PC-3 (cell line): ENCODE measurements around the gene RAB11FIP4. TPM values are rescaled to one million over a fixed set of nuclear protein-coding genes. Genes with fewer than 3 reads are reported as not detected.

Experiments
- ATAC-seq: fragments of 200-7000 bp; cut with Tn5 transposase; 2 replicates; pipeline ENCODE4 v1.9.1; 2020; ENCODE audit warnings: mild to moderate bottlenecking, moderate library complexity
- BruUV-seq: library from RNA; stranded (reverse); fragments of 400-500 nt; replicated peaks from 2 replicates; lab custom pipeline; 2021; lab: Mats Ljungman, UMichigan
- CTCF ChIA-PET: fragments of 300-600 bp; sonication (Branson Sonifier 250); formaldehyde crosslinking; loops from one replicate; lab custom pipeline; 2022; ENCODE audit warnings: antibody characterized with exemption; lab: Charles Lee
- POLR2A ChIA-PET: fragments of 300-600 bp; sonication (Branson Sonifier 250); formaldehyde crosslinking; loops from one replicate; lab custom pipeline; 2022; ENCODE audit warnings: antibody characterized with exemption; ENCODE audit not compliant: unreplicated experiment; lab: Charles Lee
- DNase-seq: peaks from one replicate; pipeline ENCODE4 v3.0.0-alpha.2; 2015
- H2AFZ ChIP-seq: fragments of 300-600 bp; sonication (generic); 2 replicates; pipeline ENCODE4 v1.6.0; 2016; ENCODE audit warnings: antibody characterized with exemption, low read length
- H3F3A ChIP-seq: fragments of 300-600 bp; sonication (generic); one replicate; pipeline ENCODE4 v1.6.0; 2017; ENCODE audit warnings: antibody characterized with exemption, low read length, control low read depth, mild to moderate bottlenecking; ENCODE audit not compliant: unreplicated experiment
- H3K27ac ChIP-seq: fragments of 300-600 bp; sonication (generic); 2 replicates; pipeline ENCODE4 v1.5.1; 2016; ENCODE audit warnings: mild to moderate bottlenecking, low read length
- H3K27me3 ChIP-seq: fragments of 300-600 bp; sonication (generic); 2 replicates; pipeline ENCODE4 v1.6.1; 2016; ENCODE audit warnings: low read length, mixed read lengths
- H3K36me3 ChIP-seq: fragments of 300-600 bp; sonication (generic); 2 replicates; pipeline ENCODE4 v1.6.1; 2016; ENCODE audit warnings: low read depth, mixed run types, low read length, mixed read lengths
- H3K4me1 ChIP-seq: fragments of 300-600 bp; sonication (generic); 2 replicates; pipeline ENCODE4 v1.5.1; 2016; ENCODE audit warnings: low read length; ENCODE audit not compliant: insufficient read depth
- H3K4me2 ChIP-seq: fragments of 300-600 bp; sonication (generic); 2 replicates; pipeline ENCODE4 v1.6.0; 2016; ENCODE audit warnings: low read length
- H3K4me3 ChIP-seq: fragments of 300-600 bp; sonication (generic); 2 replicates; pipeline ENCODE4 v1.5.1; 2016; ENCODE audit warnings: mild to moderate bottlenecking, low read length, mixed read lengths
- H3K79me2 ChIP-seq: fragments of 300-600 bp; sonication (generic); 2 replicates; pipeline ENCODE4 v1.6.1; 2017; ENCODE audit warnings: low read length, mixed read lengths
- H3K9ac ChIP-seq: fragments of 300-600 bp; sonication (generic); 2 replicates; pipeline ENCODE4 v1.6.0; 2016; ENCODE audit warnings: mild to moderate bottlenecking, low read length
- H3K9me2 ChIP-seq: fragments of 300-600 bp; sonication (generic); replicated peaks from 2 replicates; pipeline ENCODE4 v1.6.1; 2016; ENCODE audit warnings: mixed run types, low read length, mixed read lengths
- H3K9me3 ChIP-seq: fragments of 300-600 bp; sonication (generic); 2 replicates; pipeline ENCODE4 v1.6.1; 2016; ENCODE audit warnings: low read length, mixed read lengths
- H4K20me1 ChIP-seq: fragments of 300-600 bp; sonication (generic); 2 replicates; pipeline ENCODE4 v1.6.1; 2016; ENCODE audit warnings: low read length, mixed read lengths
- CTCF ChIP-seq: fragments of 300-600 bp; sonication (generic); conservative IDR thresholded peaks from 2 replicates; pipeline ENCODE4 v1.5.1; 2017; ENCODE audit warnings: antibody characterized with exemption, low read depth, mild to moderate bottlenecking, low read length
- EZH2 ChIP-seq: fragments of 300-600 bp; sonication (generic); IDR thresholded peaks from one replicate; pipeline ENCODE4 v1.6.1; 2017; ENCODE audit warnings: antibody characterized with exemption, mild to moderate bottlenecking, low read length; ENCODE audit not compliant: unreplicated experiment
- EZH2phosphoT487 ChIP-seq: fragments of 300-600 bp; sonication (generic); IDR thresholded peaks from 2 replicates; pipeline ENCODE4 v1.6.1; 2018; ENCODE audit warnings: mild to moderate bottlenecking, antibody characterized with exemption, low read length, borderline replicate concordance
- intact Hi-C: fragments of 100-400 bp; cut with micrococcal nuclease; formaldehyde crosslinking; loops from 2 replicates; pipeline ENCODE4 v1.9.0; 2023
- total RNA-seq: library from RNA; depleted of rRNA; stranded (reverse); fragments of >200 nt; gene quantifications from 2 replicates; pipeline ENCODE4 v1.2.3, GENCODE V29; 2014

RAB11FIP4 gene
- total RNA-seq, 1 experiment from 2014 or later = 4.2 TPM

- no peak for DNase-seq
- H3K4me2 ChIP-seq = no peak overlapping the region
- ChIA-PET CTCF (no interaction called here), POLR2A (no interaction called here)
- no peak for ATAC-seq
- no peaks in the 10 kb centered on the region for H4K20me1 ChIP-seq
- no peaks in the 10 kb centered on the region for H3F3A ChIP-seq
- no TSS peak for BruUV-seq
- H3K79me2 ChIP-seq = no peaks in the 10 kb centered on the region
- H2AFZ ChIP-seq = no peak overlapping the region
- no peaks in the 10 kb centered on the region for H3K4me1 ChIP-seq
- no peaks in the 10 kb centered on the region; the same call in 1 of the 2 replicates for H3K27me3 ChIP-seq
- intact Hi-C loops = loop anchor here (5.0 kb wide), 1 partner anchor 142 kb away; no protein-coding TSS in a partner anchor
- no peak overlapping the region for H3K27ac ChIP-seq
- TF ChIP-seq EZH2 (no peak), CTCF (no peak), EZH2phosphoT487 (no peak)
- no peaks in the 10 kb centered on the region for H3K9me2 ChIP-seq
- H3K36me3 ChIP-seq = no peaks in the 10 kb centered on the region
- no peaks in the 10 kb centered on the region for H3K9me3 ChIP-seq
- H3K9ac ChIP-seq = no peak overlapping the region
- no peak overlapping the region for H3K4me3 ChIP-seq
Measured at GRCh38 chr17:31385428-31386285, 5.8 kb upstream of the RAB11FIP4 start.

GRCh38 chr17:31386542-31387075, 4.9 kb upstream of the RAB11FIP4 start:
- Histone ChIP-seq H3K27me3 (no peaks in the 10 kb centered on the region; the same call in 1 of the 2 replicates), H3F3A (no peaks in the 10 kb centered on the region), H3K79me2 (no peaks in the 10 kb centered on the region), H4K20me1 (no peaks in the 10 kb centered on the region), H3K9me3 (no peaks in the 10 kb centered on the region), H2AFZ (no peak overlapping the region), H3K4me2 (no peak overlapping the region), H3K4me3 (no peak overlapping the region), H3K36me3 (no peaks in the 10 kb centered on the region), H3K4me1 (no peaks in the 10 kb centered on the region), H3K27ac (no peak overlapping the region), H3K9ac (no peak overlapping the region), H3K9me2 (no peaks in the 10 kb centered on the region)
- TF ChIP-seq CTCF = no peak
- TF ChIP-seq EZH2 = no peak
- no peak for TF ChIP-seq EZH2phosphoT487
- ChIA-PET POLR2A (no interaction called here), CTCF (no interaction called here)
- no TSS peak for BruUV-seq
- ATAC-seq (no peak), DNase-seq (no peak)
- intact Hi-C loops = loop anchor here (5.0 kb wide), 1 partner anchor 141 kb away; no protein-coding TSS in a partner anchor

- Histone ChIP-seq H3K9me2 (no peaks in the 10 kb centered on the region), H3K36me3 (no peaks in the 10 kb centered on the region), H3K4me2 (no peak overlapping the region), H3F3A (no peaks in the 10 kb centered on the region), H3K79me2 (no peaks in the 10 kb centered on the region), H3K27me3 (no peaks in the 10 kb centered on the region; the same call in 1 of the 2 replicates), H3K4me1 (no peaks in the 10 kb centered on the region), H3K4me3 (no peak overlapping the region), H3K27ac (no peak overlapping the region), H3K9ac (no peak overlapping the region), H4K20me1 (no peaks in the 10 kb centered on the region), H2AFZ (no peak overlapping the region), H3K9me3 (no peaks in the 10 kb centered on the region)
- no TSS peak for BruUV-seq
- intact Hi-C loops = loop anchor here (5.0 kb wide), 1 partner anchor 140 kb away; no protein-coding TSS in a partner anchor
- DNase-seq (no peak), ATAC-seq (no peak)
- ChIA-PET POLR2A (no interaction called here), CTCF (no interaction called here)
- no peak for TF ChIP-seq EZH2
- no peak for TF ChIP-seq CTCF
- TF ChIP-seq EZH2phosphoT487 = no peak
Measured at GRCh38 chr17:31387438-31387837, 4.0 kb upstream of the RAB11FIP4 start.
